HG03103 (cell line): ENCODE data around the gene RBPJL.

Experiments
- ATAC-seq: cut with Tn5 transposase; IDR thresholded peaks from one replicate; pipeline ENCODE4 v1.9.1; 2021; ENCODE audit warnings: low read depth; ENCODE audit not compliant: unreplicated experiment

The RBPJL gene

DNA sequence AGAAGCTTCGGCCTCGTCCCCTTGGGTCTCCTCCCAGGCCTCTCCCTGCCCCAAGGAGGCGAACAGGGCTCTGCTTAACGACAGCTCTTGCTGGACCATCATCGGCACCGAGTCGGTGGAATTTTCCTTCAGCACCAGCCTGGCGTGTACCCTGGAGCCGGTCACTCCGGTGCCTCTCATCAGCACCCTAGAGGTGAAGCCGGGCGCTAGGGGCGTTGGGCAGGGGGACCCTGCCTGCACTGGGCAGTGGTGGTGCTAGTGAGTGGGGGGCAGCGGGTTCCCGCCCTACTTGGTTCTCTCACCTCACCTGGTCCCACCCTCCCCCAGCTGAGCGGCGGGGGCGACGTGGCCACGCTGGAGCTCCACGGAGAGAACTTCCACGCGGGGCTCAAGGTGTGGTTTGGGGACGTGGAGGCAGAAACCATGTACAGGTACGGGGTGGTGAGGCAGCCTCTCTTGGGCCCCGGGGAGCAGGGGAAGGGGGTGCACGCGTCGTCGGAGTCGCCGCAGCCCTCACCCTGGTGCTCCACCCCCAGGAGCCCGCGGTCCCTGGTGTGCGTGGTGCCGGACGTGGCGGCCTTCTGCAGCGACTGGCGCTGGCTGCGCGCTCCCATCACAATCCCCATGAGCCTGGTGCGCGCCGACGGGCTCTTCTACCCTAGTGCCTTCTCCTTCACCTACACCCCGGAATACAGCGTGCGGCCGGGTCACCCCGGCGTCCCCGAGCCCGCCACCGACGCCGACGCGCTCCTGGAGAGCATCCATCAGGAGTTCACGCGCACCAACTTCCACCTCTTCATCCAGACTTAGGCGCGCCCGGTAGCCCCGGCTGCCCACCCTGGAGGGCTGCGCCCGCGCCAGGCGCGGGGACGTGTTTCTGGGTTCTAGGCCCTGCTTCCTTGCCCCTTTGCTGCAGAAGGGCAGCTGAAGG is 9.8 kb downstream of the RBPJL start:
- ATAC-seq: no peak

DNA sequence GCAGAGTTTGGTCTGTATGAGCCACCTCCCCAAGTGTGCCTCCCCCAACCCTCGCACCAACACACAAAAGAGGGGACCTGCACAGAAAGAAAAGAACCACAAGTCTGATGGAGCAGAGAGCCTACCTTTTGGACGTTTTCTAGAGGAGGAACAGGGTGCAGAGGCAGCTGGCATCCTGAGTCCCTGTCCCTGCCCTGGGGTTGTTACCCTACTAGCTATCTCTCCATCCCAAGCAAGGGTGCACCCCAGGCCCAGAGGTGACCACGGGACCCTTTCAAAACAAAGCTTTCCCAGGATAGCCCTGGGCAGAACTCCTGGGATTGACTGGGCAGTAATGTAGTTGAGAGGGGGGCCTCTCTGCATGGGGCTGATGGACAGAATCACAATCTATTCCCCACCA is 11.2 kb downstream of the RBPJL start:
- ATAC-seq: no peak

DNA sequence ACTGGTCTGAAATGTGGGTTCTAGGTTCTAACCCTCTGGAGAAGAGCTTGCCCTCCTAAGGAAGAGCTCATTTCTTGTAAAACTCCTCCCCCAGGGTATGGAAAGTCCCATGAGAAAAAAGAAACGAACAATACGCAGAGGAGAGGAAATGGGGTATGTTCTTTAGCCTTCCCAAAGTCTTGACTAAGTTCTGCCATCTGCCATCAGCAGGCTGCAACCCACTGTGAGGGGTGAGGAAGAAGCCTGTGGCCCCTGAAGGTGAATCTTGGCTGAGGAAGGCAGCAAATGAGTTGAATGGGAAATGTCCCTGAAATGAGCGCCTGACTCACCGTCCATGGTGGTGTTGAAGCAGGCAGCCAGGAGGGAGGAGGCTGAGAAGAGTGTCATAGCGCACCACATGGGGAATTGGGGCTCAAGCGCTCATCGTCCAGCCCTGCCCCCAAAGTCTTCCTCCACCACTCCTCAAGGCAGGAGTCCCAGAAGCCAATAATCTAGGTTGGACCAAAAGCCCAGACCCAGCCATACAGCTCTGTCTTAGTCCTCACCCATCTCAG is 11.8 kb downstream of the RBPJL start:
- ATAC-seq: no peak

DNA sequence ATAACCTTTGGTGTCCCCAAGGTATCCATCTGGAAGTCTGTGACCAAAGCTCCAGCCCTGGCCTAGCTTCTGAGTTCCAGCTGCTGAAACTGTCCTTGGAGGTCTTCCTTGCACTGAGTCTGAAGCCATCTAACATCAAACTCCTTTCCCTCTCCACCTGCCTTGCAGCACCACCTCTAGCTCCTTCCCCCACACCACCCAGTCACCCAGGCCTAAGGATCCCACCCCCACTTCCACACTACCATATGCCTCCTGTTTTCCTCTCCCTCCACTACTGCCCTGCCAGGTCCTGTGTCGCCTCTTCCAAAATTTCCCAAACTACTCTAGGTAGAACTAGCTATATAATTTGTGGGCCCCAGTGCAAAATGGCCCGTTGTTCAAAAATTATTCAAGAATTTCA is 12.3 kb downstream of the RBPJL start:
- ATAC-seq: no peak

DNA sequence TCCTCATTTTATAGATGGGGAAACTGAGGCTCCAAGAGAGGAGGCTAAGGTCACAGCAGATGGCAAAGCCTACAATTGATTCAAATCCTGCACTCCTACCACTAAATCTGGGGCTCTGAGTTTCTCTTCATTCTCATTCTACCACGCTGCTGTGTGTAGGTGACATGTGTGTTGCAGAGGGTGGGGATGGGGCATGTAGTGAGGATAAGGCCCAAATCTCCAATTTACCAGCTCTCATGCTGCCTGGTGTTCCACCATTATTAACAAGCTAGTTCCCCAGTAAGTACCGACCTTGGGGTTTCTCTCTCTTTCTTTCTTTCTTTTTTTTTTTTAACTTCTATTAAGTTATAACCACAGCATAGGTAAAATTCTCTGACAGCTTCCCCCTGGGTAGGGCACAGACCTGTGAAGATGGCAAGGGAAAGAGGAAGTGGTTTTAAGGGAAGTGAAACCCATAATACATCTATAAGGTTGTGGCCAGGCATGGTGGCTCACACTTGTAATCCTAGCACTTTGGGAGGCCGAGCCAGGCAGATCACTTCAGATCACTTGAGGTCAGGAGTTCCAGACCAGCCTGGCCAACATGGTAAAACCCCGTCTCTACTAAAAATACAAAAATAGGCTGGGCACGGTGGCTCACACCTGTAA is 14.4 kb downstream of the RBPJL start:
- no peak for ATAC-seq

DNA sequence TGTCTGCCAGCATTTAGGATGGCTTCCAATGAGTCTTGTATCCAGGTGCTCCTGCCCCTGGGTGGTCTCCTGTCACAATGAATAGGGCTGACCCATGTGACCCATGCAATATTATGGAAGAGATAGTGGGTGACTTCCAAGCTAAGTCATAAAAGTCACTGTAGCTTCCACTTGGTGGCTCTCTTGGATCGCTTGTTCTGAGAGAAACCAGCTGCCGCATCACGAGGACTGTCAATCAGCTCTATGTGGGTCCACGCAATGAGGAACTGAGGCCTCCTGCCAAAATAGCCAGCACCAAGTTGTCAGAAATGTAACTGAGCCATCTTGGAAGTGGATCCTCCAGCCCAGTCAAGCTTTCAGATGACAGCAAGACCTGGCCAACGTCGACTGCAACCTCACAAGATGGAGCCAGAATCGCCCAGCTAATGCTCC is 16.3 kb downstream of the RBPJL start:
- no peak for ATAC-seq

DNA sequence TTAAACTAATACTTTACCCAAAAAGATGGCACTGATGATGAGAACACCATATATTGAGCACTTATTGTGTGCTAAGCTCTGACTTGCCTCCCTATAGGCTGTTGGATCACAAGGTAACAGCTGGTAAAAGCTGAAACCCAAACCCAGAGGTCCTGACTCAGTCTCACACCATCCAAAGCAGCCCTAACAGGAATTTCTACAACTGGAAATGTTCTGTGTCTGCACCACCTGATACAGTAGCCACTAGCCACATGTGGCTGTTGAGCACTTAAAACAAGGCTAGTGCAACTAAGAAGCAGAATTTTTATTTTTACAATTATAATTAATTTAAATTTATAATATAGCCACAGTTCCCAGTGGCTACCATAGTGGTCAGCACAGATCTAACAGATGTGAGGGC is 17.1 kb downstream of the RBPJL start:
- ATAC-seq: no peak

DNA sequence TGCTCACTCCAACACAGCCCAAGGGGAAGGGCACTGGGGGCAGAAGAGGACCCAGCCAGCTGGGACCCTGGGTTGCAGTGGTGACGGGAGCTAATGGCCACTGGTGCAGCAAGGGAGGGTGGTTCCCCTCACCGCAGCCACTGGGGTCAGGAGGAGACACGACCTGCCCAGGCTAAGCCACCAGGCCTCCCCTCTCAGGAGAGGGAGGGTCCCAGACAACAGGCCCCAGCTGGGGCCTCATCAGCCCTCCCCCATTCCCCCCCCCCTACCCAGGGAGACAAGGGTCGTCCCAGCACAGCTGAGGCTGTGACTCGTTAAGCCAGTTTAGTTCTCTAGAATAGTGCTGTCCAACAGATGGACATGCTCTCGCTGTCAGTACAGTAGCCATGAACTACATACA is 18.7 kb downstream of the RBPJL start:
- no peak for ATAC-seq

DNA sequence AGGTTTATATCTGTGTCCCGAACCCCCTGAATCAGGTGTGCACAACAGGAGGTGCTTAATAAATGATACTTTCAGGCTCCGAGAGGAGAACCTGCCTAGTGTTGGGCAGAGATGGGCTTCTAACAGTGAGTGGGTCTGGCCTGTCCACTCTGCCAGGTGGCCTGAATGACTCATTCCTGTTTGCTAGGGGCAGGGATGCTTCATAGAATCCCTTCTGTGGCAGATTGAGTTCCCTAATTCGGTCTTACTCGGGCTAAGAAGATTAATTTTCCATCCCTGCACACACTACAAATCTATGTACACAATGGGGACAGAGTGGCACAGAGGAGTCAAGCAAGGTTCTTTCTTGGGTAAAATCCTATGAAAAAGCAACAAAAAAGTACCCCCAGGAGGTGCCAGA is 21.8 kb downstream of the RBPJL start:
- ATAC-seq: no peak

DNA sequence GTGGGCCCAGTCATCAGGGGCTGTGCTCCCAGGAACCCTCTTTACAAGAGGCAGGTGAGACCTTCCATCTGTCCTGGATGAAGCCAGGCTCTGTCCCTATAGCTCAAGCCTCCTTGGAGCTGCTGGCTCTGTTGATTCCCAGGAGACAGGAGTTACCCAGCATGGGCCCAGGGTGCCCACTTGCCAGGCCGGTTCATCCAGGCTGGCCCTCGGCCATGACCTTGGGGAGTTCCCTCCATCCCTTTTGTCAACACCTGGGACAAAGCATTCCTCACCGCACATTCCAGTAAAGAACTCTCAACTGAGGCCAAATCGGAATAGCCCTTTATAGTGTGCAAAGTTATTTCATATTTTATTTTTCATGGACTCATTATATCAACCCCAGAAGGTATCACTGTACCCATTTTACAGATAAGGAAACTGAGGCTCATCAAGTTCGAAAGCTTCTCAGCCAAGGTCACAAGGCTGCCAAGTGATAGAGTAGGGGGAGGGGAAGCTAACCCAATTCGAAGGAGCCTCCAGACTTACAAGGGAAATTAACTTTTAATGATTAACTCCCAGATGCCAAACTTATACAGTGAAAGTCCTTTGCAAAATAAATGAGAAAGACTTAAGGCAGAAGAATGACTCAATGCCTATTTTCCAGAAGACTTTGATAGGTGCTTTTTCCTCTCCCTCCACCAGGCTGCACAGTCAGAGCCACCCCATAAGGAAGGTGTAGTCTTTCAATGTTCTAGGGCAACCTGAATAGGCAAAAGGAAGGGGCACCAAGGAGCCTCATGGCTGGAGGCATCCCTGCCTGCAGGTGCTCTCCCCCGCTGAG is 23.1 kb downstream of the RBPJL start:
- no peak for ATAC-seq

DNA sequence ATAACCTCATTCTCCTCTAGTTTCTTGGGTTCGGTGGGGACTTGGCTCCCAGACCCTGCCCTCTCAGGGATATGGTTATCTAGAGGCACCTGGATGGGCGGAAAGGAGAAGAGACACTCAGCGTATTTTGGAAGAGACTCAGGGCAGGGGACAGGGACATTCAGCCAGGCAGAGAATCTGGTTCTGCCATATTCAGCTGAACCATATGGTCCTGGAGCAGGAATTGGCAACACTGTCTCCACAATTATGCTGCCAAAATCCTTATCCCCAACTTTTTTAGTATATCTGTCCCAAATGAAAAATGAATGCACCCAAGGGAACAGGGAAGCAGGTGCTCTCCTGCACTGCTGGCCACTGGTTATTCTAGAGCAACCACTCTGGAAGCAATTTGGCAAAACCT is 23.8 kb downstream of the RBPJL start:
- no peak for ATAC-seq

DNA sequence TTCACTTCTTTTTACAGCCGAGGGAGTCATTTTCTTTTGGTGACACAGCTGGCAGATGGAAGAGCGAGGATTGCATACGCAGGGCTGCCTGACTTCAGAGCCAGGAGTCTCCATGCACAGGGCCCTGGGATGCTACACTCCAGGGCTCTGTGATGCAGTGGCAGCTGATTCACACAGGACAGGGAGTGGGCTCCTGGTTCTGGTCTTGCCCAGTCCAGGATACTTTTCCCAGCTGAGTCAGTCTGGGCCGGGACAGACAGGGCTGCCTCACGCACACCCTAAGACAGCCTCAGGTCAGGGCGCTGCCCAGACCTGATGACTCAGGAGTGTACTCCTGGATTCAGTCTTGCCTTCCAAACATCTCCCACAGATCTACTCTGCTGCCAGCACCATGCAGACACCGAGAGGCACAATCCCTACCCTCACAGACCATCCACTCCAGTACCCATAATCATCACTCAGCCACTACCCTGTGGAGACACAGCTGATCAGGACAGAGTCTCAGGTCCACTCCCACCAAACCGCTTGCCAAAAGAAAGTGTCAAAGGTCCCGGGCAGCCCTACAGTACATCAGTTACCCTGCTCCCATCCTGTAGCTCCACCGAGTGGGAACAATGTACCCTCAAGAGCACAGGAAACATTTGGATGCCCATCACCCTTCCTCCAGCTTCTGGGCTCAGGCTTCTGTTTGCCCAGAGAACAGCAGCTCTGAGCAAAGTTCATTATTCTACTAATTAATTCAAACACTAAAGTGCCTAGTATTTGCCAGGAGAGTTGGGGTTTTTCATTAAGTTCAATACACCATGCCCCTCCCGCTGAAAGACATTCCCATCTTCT is 30.1 kb downstream of the RBPJL start:
- no peak for ATAC-seq

DNA sequence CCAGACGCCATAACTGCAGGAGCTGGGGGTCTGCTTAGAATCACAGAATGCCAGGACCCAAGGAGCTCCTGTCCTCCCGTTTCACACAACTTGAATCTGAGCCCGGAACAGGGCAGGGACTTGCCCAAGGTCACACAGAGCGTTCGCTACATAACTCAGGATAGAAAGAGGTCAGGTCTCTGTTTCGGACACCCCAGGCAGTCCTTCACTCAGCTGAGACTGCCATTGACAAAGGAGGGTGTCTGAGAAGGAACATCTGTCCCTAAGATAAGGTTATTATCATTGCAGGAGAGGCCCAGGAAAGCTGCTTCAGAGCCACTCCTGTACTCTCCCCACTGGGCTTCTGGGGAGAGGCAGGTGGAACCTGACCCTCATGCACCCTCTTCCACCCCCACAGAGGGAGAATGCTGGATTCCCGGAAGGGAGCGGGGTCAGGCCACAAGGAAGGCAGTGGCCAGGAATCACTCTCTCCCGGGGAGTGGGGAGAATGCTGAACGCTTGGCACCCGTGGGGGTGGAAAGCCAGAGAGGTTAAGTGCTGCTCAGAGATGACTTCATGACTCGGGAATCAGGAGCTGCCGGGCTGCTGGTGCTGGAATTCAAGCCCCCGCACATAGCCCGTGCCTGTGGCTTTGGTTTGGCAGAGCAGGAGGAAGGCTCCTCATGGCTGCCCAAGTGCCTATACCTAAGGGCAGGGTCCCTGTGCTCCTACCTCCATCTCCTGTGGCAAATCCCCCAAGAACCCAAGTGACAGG is 30.9 kb downstream of the RBPJL start:
- ATAC-seq: no peak

DNA sequence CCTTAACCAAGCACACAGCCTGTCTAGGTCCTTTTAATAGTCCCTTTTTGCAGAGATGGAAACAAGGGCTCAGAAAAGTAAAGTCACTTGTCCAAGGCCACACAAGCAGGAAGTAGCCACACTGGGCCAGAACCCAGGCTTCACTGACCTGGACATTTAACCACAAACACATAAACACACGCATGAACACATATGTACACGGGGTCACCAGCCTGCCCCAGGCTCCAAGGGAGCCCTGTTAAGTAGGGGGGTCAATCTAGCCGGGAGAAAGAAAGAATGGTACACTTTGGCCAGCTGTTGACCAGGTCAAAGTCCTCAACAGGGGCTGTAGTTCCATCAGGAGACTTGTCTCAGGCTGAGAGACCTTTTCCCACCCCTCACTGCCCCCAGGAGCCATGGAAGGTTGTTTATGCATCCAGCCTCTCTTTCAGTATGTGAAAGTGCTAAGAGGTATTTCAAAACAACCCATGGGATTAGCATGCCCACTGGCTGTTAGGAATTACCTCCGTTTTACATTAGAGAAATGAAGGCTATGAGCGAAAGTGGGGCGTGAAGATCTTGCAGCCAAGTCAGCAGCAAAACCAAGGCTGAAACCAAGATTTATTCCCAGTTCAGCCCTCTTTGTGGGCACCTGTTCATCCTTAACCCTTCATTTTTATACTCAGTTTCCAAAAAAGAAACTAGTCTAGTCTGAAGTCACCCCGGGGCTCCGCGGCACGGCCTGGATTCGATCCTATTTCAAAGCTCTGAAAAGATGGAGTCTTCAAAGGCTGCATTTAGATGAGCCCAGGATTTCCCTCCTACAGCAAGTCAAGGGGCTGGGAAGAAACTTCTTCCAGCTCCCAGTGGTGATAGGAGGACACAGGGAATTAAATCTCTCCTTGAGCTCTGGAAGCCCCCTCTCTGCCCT is 31.7 kb downstream of the RBPJL start:
- no peak for ATAC-seq

DNA sequence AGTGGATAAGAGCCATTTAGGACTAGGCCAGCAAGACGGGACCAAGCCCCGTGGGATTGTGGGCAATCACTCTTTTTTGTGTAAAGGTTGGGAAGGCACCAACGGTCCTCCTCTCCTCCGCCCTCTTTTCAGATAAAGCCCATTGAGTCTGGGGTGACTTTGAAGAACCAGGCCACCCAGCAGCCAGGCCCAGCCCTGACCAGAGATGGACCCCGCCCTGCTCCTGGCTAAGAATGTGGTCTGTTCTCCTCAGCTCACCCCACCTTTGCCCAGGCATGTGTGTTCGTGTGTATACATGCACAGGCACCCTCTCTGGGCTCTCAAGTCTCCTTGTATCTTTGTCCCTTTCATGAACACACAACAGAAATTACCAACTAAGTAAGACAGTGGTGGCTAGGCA is 32.4 kb downstream of the RBPJL start:
- ATAC-seq: no peak

DNA sequence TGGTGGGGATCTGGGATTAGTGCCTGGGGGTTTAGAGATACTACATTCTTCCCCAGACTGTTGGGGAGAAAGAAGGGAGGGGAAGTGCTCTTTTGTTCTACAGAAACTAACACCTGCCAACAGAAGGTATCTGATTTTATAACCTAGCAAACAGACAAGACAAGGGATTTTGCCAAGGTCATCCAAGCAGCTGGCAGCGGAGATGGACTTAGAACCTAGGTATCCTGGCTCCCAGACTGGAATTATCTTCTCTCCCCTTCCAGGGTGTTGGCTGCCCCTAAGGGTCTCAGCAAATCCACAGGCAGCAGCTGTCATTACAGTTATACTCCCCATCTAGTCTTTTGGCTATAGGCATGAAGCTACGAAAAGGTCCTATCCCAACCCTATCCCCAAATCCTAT is 33.2 kb downstream of the RBPJL start:
- no peak for ATAC-seq

DNA sequence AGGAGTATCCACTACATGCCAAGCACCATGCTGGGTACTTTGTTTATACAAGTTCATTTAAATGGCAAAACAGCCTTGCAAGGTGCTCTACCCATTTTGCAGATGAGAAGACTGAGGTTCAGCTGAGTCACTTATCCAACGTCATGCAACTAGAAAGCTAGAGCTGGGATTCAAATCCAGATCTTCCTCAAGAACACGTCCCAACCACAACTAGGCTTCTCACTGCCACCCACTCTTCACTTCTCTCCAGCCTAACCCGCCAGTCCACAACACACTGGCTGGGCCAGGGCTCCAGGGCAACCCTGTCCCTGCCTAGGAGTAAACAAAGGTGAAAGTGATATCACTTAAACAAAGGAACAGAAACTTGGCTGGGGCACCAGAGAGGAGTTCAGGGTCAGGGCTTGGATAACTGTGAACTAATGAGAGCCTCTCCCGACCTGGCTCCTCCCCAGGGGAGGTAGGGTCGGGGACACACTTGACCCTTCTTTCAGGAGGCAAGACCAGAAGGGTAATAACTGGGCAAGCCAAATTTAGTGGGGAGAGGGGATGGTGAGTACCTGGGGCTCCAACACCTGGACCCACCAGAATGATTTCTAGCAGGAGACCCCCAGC is 33.7 kb downstream of the RBPJL start:
- no peak for ATAC-seq

DNA sequence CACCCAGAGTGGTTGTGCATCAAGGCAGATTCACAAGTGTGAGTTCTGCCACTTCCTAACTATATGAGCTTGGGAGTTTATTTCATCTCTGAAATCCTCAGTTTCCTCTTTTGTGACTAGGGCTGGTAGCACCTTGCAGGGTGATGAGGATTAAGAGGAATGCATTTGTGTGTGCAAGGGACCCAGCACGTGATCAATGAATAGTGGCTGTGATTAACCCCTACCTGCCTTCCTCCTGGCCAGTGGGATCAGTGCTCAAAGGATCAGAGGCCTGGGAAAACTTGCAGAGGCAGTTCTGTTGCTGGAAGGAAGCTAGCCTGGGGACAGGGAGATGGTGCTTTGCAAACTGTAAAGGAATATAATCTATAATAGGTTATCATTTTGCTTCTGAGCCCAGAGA is 34.3 kb downstream of the RBPJL start:
- no peak for ATAC-seq
